GM12801 (cell line): ENCODE measurements around the gene FLII.

Experiments
- TF ChIP-seq, protein P1 (sequence below): IDR thresholded peaks from one replicate; pipeline ENCODE4 v1.5.1; 2011; ENCODE audit warnings: control low read depth; ENCODE audit not compliant: insufficient read length; ENCODE audit errors: extremely low read depth

Gene FLII

GRCh38 chr17:18262111-18262510 lies 3.6 kb upstream of the FLII start:
- TF ChIP-seq, protein P1, sequence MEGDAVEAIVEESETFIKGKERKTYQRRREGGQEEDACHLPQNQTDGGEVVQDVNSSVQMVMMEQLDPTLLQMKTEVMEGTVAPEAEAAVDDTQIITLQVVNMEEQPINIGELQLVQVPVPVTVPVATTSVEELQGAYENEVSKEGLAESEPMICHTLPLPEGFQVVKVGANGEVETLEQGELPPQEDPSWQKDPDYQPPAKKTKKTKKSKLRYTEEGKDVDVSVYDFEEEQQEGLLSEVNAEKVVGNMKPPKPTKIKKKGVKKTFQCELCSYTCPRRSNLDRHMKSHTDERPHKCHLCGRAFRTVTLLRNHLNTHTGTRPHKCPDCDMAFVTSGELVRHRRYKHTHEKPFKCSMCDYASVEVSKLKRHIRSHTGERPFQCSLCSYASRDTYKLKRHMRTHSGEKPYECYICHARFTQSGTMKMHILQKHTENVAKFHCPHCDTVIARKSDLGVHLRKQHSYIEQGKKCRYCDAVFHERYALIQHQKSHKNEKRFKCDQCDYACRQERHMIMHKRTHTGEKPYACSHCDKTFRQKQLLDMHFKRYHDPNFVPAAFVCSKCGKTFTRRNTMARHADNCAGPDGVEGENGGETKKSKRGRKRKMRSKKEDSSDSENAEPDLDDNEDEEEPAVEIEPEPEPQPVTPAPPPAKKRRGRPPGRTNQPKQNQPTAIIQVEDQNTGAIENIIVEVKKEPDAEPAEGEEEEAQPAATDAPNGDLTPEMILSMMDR: no peak

- TF ChIP-seq, protein P1: no peak
These were observed 3.1 kb upstream of the FLII start for GRCh38 chr17:18261659-18262058.

GRCh38 chr17:18261146-18261515 lies 2.6 kb upstream of the FLII start:
- TF ChIP-seq, protein P1: no peak

DNA sequence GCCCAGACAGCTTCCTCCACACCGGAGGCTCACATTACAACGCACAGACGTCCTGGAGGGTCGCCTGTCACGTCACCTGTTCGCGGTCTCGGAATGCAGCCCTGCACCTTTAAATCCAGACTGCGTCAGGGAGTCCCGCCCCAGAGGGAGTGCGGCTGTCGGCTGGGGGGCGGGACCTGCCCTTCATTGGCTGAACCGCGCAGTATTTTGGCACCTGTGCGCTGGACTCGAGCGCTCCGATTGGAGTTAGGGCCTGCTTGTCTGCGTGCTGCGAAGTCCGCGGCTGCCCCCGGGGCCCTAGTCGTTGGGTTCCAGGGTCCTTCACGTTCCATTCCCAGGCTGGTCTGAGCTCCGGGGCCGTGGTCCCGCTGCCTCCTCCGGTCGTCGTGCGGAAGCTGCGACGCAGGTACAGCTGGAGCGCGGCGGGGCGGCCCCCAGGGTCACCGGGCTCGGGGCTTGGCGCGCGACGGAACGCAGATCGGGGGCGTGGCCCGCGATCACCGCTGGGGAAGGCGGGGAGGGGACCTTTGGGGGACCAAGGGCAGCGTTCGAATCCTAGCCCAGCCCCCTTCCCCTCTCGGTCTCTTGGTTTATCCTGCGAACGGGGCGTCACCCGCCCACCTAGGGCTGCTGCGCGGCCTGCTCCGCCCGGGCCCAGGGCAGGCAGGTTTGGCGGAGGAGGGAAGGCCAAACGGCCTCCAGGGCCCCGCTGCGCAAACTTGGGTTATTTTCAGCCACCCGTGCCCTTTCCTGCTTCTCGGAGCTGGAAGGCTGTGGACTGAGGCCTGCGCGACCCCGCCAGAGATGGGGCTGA lies 2.0 kb upstream of the FLII start, which contains the start of gene MIEF2:
Gene MIEF2, plus strand, starts transcription at position 331 of the 814 bp plus-strand sequence. CDS start 2,059 bp downstream, outside the sequence.
- TF ChIP-seq, protein P1: no peak

GRCh38 chr17:18259621-18260331 lies 1.2 kb upstream of the FLII start:
- TF ChIP-seq, protein P1: no peak

- TF ChIP-seq, protein P1: no peak
These were observed 569 bp downstream of the FLII start for GRCh38 chr17:18257982-18258355.

DNA sequence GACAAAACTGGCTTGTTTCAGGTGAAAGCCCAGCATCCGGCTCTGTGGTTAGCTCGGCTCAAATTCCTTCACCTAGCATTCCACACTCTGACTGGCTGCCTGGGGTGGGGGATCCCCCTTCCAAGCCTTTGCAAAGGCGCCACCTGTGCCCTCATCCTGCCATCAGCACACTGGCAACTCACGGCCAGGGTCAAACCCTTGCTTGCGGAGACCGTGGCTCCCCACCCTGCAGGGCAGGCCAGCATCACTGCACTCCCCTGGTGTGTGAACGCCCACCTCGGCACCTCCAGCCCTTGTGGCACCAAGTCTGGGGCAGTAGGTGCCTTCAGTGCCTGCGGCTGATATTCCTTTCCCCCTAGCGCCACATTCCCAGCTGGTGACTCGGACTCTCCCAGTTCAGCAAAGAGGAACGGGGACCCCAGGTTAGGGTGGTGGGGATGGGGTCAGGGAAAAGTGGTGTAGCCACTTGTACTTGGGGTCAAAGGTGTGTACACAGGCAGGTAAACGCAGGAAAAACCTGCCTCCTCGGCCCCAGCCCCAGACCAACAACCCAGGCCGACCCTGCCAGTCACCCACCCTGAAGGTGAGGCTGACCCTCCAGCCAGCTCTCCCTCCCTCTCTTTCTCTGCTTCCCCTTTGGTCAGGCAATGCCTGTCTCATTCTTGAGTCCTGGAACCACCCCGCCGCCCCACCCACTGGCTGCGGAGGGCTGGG lies 1.1 kb downstream of the FLII start:
- TF ChIP-seq, protein P1: no peak
